Tibial artery (tissue), 4 donors: ENCODE results near the gene BLACAT1.

Source experiments
- DNase-seq, 2 donors: peaks; one replicate each; pipeline ENCODE4 v3.0.0-alpha.2; 2019
- H3K27ac ChIP-seq, 2 donors: fragments of 200-600 bp; sonication (generic) in 1 of 2; 1 replicate in 1 of 2; 2 replicates in 1 of 2; pipeline ENCODE4 v1.5.1; 2018 to 2019; ENCODE audit warnings: mild to moderate bottlenecking in 1 of 2
- H3K27me3 ChIP-seq, 2 donors: fragments of 200-600 bp; sonication (generic) in 1 of 2; one replicate each; pipeline versions ENCODE4 v1.5.1 to v1.6.0; 2016 to 2019
- H3K36me3 ChIP-seq, 3 donors: fragments of 200-600 bp; sonication (generic) in 2 of 3; one replicate each; pipeline ENCODE4 v1.5.1; 2016 to 2019; ENCODE audit warnings: mild to moderate bottlenecking in 2 of 3
- H3K4me1 ChIP-seq, 4 donors: fragments of 200-600 bp; sonication (generic) in 2 of 4; 1 replicate in 3 of 4; 2 replicates in 1 of 4; pipeline ENCODE4 v1.5.1; 2016 to 2019
- H3K4me3 ChIP-seq, 2 donors: fragments of 200-600 bp; sonication (generic) in 1 of 2; 1 replicate in 1 of 2; 2 replicates in 1 of 2; pipeline ENCODE4 v1.5.1; 2018 to 2019; ENCODE audit warnings: mild to moderate bottlenecking in 2 of 2
- H3K9me3 ChIP-seq, 3 donors: fragments of 200-600 bp; sonication (generic) in 1 of 3; one replicate each; pipeline ENCODE4 v1.5.1; 2016 to 2019
- CTCF ChIP-seq, 2 experiments: fragments of 200-600 bp in 1 of 2; fragments of 450-650 bp in 1 of 2; IDR thresholded peaks; one replicate each; pipeline ENCODE4 v1.5.1; 2017 to 2019; ENCODE audit warnings: antibody characterized with exemption in 2 of 2, mild to moderate bottlenecking in 1 of 2, moderate library complexity in 1 of 2
- intact Hi-C: fragments of 100-400 bp; cut with DNase I; formaldehyde crosslinking; loops from one replicate; pipeline ENCODE4 v1.15.0; 2023; ENCODE audit warnings: low total_unique reads

The BLACAT1 gene

GRCh38 chr1:205476648-205477047 is 20.8 kb upstream of the BLACAT1 start:
- no peak for DNase-seq
- H3K4me1 ChIP-seq = peaks cover 0 to 15% (median 9%) of the 10 kb centered on the region in 4 donors
- H3K36me3 ChIP-seq = no peaks in the 10 kb centered on the region
- H3K27me3 ChIP-seq = peaks cover 0 to 67% of the 10 kb centered on the region in 2 donors
- no peak overlapping the region for H3K4me3 ChIP-seq
- intact Hi-C loops = no loop called here
- TF ChIP-seq CTCF (IDR thresholded peaks at IDR 0.05) = no peak
- no peak overlapping the region for H3K27ac ChIP-seq
- peaks cover 0 to 11% (median 3%) of the 10 kb centered on the region in 3 donors for H3K9me3 ChIP-seq

GRCh38 chr1:205475855-205476254 is 20.0 kb upstream of the BLACAT1 start:
- no peak for TF ChIP-seq CTCF (IDR thresholded peaks at IDR 0.05)
- Histone ChIP-seq H3K36me3 (no peaks in the 10 kb centered on the region), H3K4me3 (no peak overlapping the region), H3K4me1 (peaks cover 0 to 15% (median 9%) of the 10 kb centered on the region in 4 donors), H3K27ac (no peak overlapping the region), H3K9me3 (peaks cover 0 to 11% (median 3%) of the 10 kb centered on the region in 3 donors), H3K27me3 (peaks cover 0 to 66% of the 10 kb centered on the region in 2 donors)
- no peak for DNase-seq
- intact Hi-C loops = no loop called here

- peaks cover 0 to 59% of the 10 kb centered on the region in 2 donors for H3K27me3 ChIP-seq
- H3K9me3 ChIP-seq = peaks cover 0 to 11% (median 3%) of the 10 kb centered on the region in 3 donors
- DNase-seq = no peak
- intact Hi-C loops = no loop called here
- H3K27ac ChIP-seq = no peak overlapping the region
- H3K4me3 ChIP-seq = no peak overlapping the region
- peaks cover 0 to 15% (median 9%) of the 10 kb centered on the region in 4 donors for H3K4me1 ChIP-seq
- no peak for TF ChIP-seq CTCF (IDR thresholded peaks at IDR 0.05)
- no peaks in the 10 kb centered on the region for H3K36me3 ChIP-seq
These were observed 18.7 kb upstream of the BLACAT1 start for GRCh38 chr1:205474571-205474970.

- intact Hi-C loops = no loop called here
- H3K4me1 ChIP-seq = peaks cover 0 to 15% (median 9%) of the 10 kb centered on the region in 4 donors
- no peak overlapping the region for H3K27ac ChIP-seq
- peaks cover 0 to 59% of the 10 kb centered on the region in 2 donors for H3K27me3 ChIP-seq
- DNase-seq = no peak
- no peak for TF ChIP-seq CTCF (IDR thresholded peaks at IDR 0.05)
- peaks cover 0 to 11% (median 3%) of the 10 kb centered on the region in 3 donors for H3K9me3 ChIP-seq
- H3K36me3 ChIP-seq = no peaks in the 10 kb centered on the region
- no peak overlapping the region for H3K4me3 ChIP-seq
These were observed 18.1 kb upstream of the BLACAT1 start for GRCh38 chr1:205473966-205474365.

GRCh38 chr1:205473475-205473874 is 17.6 kb upstream of the BLACAT1 start:
- intact Hi-C loops = no loop called here
- Histone ChIP-seq H3K4me1 (peaks cover 0 to 13% (median 9%) of the 10 kb centered on the region in 4 donors), H3K27me3 (peaks cover 0 to 58% of the 10 kb centered on the region in 2 donors), H3K36me3 (no peaks in the 10 kb centered on the region), H3K4me3 (no peak overlapping the region), H3K9me3 (peaks cover 0 to 11% (median 3%) of the 10 kb centered on the region in 3 donors), H3K27ac (no peak overlapping the region)
- no peak for TF ChIP-seq CTCF (IDR thresholded peaks at IDR 0.05)
- DNase-seq = no peak
